HUDEP-2 (cell line): ENCODE data around the gene PRRT3.
"Not testable (repeated sequence)": the region's sequence is repeated elsewhere in the genome, so short reads cannot be mapped to it uniquely, and the experiment has no call there.

Experiments used
- DNase-seq, 76 experiments: peaks; one replicate each; lab custom pipeline; 2025; ENCODE audit not compliant: unreplicated experiment in 76 of 76; lab: John Stamatoyannopoulos, UW

The PRRT3 gene

DNA sequence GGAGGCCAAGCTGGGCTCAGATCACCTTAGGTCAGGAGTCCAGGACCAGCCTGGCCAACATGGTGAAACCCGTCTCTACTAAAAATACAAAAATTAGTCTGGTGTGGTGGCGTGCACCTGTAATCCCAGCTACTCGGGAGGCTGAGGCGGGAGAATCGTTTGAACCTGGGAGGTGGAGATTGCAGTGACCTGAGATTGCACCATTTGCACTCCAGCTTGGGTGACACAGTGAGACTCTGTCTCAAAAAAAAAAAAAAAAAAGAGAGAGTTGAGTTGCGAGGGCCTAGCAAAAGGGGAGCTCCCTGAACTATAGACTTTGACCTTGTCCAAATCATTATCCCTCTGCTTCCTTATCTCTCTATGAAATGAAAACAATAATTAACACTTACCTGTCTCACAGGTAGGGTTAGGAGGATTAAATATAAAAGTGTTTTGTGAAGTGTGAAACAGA lies 51.2 kb downstream of the PRRT3 start:
- DNase-seq = not testable (repeated sequence)

DNA sequence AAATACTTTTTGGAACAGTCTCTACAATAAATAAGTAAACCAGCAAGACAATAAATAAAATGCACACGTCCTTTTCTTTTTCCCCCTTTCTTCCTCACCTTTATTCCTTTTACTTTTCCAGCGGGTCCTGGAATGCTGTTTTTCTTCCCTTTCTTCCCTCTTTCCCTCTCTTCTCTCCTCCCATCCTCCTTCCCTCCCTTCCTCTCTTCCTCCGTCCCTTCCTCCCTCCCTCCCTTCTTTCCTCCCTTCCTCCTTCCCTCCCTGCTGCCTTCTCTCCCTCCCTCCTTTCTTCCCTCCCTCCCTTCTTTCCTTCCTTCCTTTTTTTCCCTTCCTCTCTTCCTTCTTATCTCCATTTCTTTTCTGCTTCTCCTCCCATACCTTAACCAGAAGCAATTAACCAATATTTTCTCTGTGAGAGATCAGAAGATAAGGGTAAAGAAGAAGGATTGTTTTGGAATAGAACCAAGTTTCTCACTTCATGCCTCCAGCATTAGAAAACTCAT lies 52.9 kb downstream of the PRRT3 start:
- DNase-seq = no peak

DNA sequence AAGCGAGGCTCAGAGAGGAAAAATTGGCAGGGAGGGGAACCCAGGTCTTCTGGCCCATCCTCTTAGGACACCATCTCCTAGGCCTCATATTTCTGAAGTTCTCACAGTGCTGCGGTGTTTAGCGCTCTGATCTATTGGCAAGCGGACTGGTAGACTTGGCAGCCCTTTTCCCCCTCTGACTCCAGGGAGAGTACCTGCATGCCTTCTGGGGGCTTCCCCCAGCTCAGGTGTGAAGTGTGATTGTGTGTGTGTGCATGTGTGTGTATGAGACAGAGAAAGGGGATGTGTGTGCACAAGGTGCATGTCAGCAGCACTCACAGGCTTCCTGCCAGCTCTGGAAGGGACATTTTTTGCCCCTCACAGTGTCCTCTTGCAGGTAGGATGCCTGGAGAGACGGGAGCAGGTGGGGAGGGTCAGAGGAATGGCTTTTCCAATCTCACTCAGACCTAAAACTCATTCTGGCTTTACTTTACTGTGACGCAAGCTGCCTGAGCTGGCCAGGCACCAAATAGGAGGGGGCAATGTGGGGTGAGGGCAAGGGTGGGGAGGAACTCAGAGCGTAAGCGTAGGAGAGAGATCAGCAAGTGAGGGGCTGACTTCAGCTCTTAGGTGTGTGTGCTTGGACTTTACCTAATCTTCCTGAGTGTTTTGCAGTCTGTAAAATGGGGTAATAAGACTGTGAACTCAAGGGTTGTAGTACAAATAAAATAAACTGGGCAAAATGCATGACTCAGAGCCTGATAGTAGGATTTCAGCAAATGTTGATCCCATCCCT lies 53.6 kb downstream of the PRRT3 start:
- no peak for DNase-seq

DNA sequence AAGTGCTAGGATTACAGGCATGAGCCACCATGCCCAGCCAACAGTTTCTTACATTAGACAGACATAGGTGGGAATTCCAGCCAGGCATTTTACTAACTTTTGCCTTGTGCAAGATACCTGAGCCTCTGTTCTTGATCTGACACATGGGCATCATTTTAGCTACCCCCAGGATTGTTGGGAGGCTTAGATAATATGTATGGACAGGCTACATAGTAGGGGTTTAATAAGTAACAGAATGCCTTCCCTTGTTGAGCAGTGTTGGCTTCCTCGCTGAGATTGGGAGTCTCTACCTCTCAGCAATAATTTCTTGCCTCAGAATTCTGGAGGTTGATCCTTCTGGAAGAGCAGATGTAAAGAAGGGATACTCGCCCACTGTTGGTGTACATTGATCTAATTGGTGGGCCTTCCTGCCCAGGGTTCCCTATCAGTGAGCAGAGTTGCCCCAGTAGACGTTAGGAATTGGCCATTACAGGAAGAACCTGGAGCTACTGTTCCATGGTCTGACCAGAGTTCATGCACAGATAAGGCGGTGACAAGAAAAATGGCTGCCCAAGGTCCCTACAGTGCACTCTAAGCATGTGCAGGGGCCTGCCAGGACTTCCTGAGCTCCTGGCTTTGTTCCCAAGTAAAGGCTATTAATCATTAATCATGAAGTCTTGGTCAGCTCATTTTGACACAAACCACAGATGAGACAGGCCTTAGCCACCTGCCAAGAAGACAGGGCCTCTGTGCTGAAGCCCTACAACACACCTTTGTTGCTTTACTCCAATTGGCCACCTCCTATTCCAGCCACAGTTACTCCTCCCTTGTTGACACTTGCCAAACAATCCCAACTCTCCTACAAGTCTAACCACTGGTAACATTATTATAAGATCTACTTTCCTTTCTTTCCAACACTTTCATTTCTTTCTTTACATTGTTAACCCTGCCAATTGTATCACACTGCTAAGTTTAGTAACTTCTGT lies 54.5 kb downstream of the PRRT3 start:
- peak in 7 of 76 experiments; percentile 18 to 45 (median 29) for DNase-seq

DNA sequence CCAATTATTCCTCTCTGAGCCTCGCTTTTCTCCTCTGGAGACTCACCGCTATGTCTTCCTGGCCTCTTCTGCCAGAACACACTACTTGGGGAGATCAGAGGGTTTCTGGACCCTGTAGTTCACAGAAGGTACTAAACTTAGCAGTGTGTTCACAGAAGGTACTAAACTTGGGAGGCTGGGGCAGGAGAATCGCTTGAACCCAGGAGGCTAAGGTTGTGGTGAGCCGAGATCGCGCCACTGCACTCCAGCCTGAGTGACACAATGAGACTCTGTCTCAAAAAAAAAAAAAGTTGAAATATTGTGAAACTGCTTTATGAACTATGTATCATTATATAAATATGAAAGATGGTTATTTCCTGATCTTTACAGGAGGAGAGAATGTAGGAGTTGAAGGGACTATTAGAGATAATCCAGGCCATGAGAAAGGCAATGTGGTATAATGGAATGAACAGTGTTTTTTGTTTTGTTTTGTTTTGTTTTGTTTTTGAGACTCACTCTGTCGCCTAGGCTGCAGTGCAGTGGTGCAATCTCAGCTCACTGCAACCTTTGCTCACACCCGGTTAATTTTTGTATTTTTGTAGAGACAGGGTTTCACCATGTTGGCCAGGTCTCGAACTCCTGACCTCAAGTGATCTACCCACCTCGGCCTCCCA lies 55.3 kb downstream of the PRRT3 start:
- DNase-seq = not testable (repeated sequence)

DNA sequence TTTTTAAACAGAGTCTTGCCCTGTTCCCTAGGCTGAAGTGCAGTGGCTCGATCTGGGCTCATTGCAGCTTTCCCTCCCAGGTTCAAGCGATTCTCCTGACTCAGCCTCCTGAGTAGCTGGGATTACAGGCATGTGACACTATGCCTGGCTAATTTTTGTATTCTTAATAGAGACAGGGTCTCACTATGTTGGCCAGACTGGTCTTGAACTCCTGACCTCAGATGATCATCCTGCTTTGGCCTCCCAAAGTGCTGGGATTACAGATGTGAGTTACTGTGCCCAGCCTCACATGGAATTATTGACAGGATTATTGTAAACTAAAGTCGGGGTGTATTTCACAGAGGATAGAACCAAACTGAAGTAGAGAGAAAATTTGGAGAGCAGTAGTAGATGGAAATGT lies 56.5 kb downstream of the PRRT3 start:
- not testable (repeated sequence) for DNase-seq
